HepG2 (cell line): ENCODE measurements around the gene PYCARD. TPM values are rescaled to one million over a fixed set of nuclear protein-coding genes. Genes with fewer than 3 reads are reported as not detected.

Source experiments
- ATAC-seq: fragments of 200-7000 bp; cut with Tn5 transposase; 3 replicates; pipeline ENCODE4 v1.9.1; 2020; ENCODE audit warnings: mild to moderate bottlenecking, moderate library complexity
- BruUV-seq: library from RNA; stranded (reverse); fragments of 400-500 nt; replicated peaks from 2 replicates; lab custom pipeline; 2021; lab: Mats Ljungman, UMichigan
- CTCF ChIA-PET: fragments of 300-600 bp; formaldehyde crosslinking; extraction: SDS; loops from one replicate; lab custom pipeline; 2021; ENCODE audit warnings: low total read pairs, inconsistent platforms, low intra/inter-chr PET ratio; lab: Yijun Ruan, JAX
- POLR2A ChIA-PET: fragments of 350-600 bp; sonication (Branson Sonifier 250); formaldehyde crosslinking; loops from one replicate; lab custom pipeline; 2020; ENCODE audit warnings: antibody characterized with exemption, inconsistent platforms; lab: Yijun Ruan, JAX
- DNase-seq: peaks from one replicate; pipeline ENCODE4 v3.0.0-alpha.2; 2015; ENCODE audit warnings: low spot score
- FAIRE-seq: peaks from 3 replicates; lab custom pipeline; 2011; peaks lifted over from hg19 to GRCh38; lab: Jason Lieb, UNC
- H2AFZ ChIP-seq: one replicate; pipeline ENCODE4 v1.6.1; 2011; ENCODE audit warnings: low read length, inconsistent platforms
- H3K27ac ChIP-seq: fragments of 300-600 bp; 3 replicates; pipeline ENCODE4 v1.8.0; 2011; ENCODE audit warnings: mixed run types, mild to moderate bottlenecking, mixed read lengths, low read length, inconsistent platforms; ENCODE audit not compliant: insufficient read depth; ENCODE audit errors: extremely low read length
- H3K27me3 ChIP-seq, 2 experiments: fragments of 200-600 bp in 1 of 2; 2 replicates in 1 of 2; 3 replicates in 1 of 2; pipeline versions ENCODE4 v1.6.0 to v1.8.0; 2011; ENCODE audit warnings: low read length in 2 of 2, mild to moderate bottlenecking in 2 of 2, moderate library complexity in 2 of 2, inconsistent platforms in 1 of 2; ENCODE audit not compliant: insufficient read depth in 2 of 2, control insufficient read depth in 1 of 2
- H3K36me3 ChIP-seq, 2 experiments: fragments of 200-600 bp in 1 of 2; replicated peaks in 1 of 2; 2 replicates in 1 of 2; 3 replicates in 1 of 2; pipeline versions ENCODE4 v1.5.1 to v1.8.0; 2011; ENCODE audit warnings: low read length in 2 of 2, inconsistent platforms in 1 of 2; ENCODE audit not compliant: insufficient read depth in 2 of 2, control insufficient read depth in 1 of 2
- H3K4me1 ChIP-seq: 2 replicates; pipeline ENCODE4 v1.5.1; 2012; ENCODE audit warnings: low read length, inconsistent platforms; ENCODE audit not compliant: insufficient read depth
- H3K4me2 ChIP-seq: 2 replicates; pipeline ENCODE4 v1.6.0; 2011; ENCODE audit warnings: low read depth, low read length, inconsistent platforms
- H3K4me3 ChIP-seq, 3 experiments: fragments of 200-600 bp in 1 of 3; sonication (generic), shearing (Covaris generic) in 1 of 3; replicated peaks in 1 of 3; 2 replicates each; pipeline ENCODE4 v1.5.1; 2011 to 2016; ENCODE audit warnings: low read length in 3 of 3, inconsistent platforms in 2 of 3, low read depth in 2 of 3, mild to moderate bottlenecking in 2 of 3, control low read depth in 1 of 3, mixed read lengths in 1 of 3; ENCODE audit not compliant: insufficient read depth in 1 of 3
- H3K79me2 ChIP-seq: one replicate; pipeline ENCODE4 v1.6.1; 2011; ENCODE audit warnings: low read length, inconsistent platforms; ENCODE audit not compliant: insufficient read depth
- H3K9ac ChIP-seq: 2 replicates; pipeline ENCODE4 v1.6.0; 2011; ENCODE audit warnings: mild to moderate bottlenecking, low read depth, low read length, inconsistent platforms; ENCODE audit not compliant: insufficient read depth
- H3K9me3 ChIP-seq: 2 replicates; pipeline ENCODE4 v1.5.1; 2012; ENCODE audit warnings: mild to moderate bottlenecking, low read length
- H4K20me1 ChIP-seq: 2 replicates; pipeline ENCODE4 v1.6.0; 2011; ENCODE audit warnings: inconsistent platforms, mild to moderate bottlenecking, low read length, moderate library complexity; ENCODE audit not compliant: insufficient read depth
- CCDC6 ChIP-seq: sonication (generic); formaldehyde crosslinking; IDR thresholded peaks from 2 replicates; pipeline ENCODE4 v1.8.1; 2022; ENCODE audit warnings: mild to moderate bottlenecking, missing genetic modification reagents, moderate library complexity
- ELF3 ChIP-seq: IDR thresholded peaks from 2 replicates; pipeline ENCODE4 v1.6.1; 2016; ENCODE audit warnings: missing genetic modification reagents, missing compliant biosample characterization
- EZH2 ChIP-seq: conservative IDR thresholded peaks from 2 replicates; pipeline ENCODE4 v1.6.1; 2012; ENCODE audit warnings: mild to moderate bottlenecking, low read depth, low read length, moderate library complexity
- HNF1B ChIP-seq: sonication (generic); formaldehyde crosslinking; IDR thresholded peaks from 2 replicates; pipeline ENCODE4 v1.5.1; 2020; ENCODE audit warnings: mild to moderate bottlenecking, moderate library complexity, missing genetic modification reagents
- HOXA7 ChIP-seq: sonication (generic); formaldehyde crosslinking; IDR thresholded peaks from 2 replicates; pipeline ENCODE4 v1.8.1; 2022; ENCODE audit warnings: mild to moderate bottlenecking, missing genetic modification reagents, moderate library complexity
- KDM5A ChIP-seq: fragments of 200-600 bp; sonication (generic); IDR thresholded peaks from 2 replicates; pipeline ENCODE4 v1.7.0; 2018; ENCODE audit warnings: antibody characterized with exemption, mild to moderate bottlenecking, low read length, borderline replicate concordance
- NFE2L1 ChIP-seq: sonication (generic); formaldehyde crosslinking; IDR thresholded peaks from 2 replicates; pipeline ENCODE4 v1.4.0; 2020; ENCODE audit warnings: missing genetic modification reagents, mild to moderate bottlenecking, borderline replicate concordance
- ZBTB39 ChIP-seq: sonication (generic); formaldehyde crosslinking; IDR thresholded peaks from 2 replicates; pipeline ENCODE4 v1.5.0; 2020; ENCODE audit warnings: missing genetic modification reagents
- ZNF768 ChIP-seq: sonication (generic); formaldehyde crosslinking; IDR thresholded peaks from 2 replicates; pipeline ENCODE4 v1.4.0; 2020; ENCODE audit warnings: missing genetic modification reagents
- ZNF878 ChIP-seq: sonication (generic); formaldehyde crosslinking; IDR thresholded peaks from 2 replicates; pipeline ENCODE4 v1.8.1; 2023; ENCODE audit warnings: mild to moderate bottlenecking, missing genetic modification reagents, moderate library complexity
- ZSCAN20 ChIP-seq: sonication (generic); formaldehyde crosslinking; IDR thresholded peaks from 2 replicates; pipeline ENCODE4 v1.4.0; 2020; ENCODE audit warnings: missing genetic modification reagents, mild to moderate bottlenecking, borderline replicate concordance
- WGBS: methylation state at CpG from one replicate; pipeline ENCODE4 v1.1.6; 2017; ENCODE audit warnings: low lambda C conversion rate; 5-methylcytosine and 5-hydroxymethylcytosine counted together
- in situ Hi-C: cut with HindIII; loops from 2 replicates; pipeline ENCODE4 v1.10.0; 2017; ENCODE audit warnings: low pct_unique_long_range_greater_than_20kb; ENCODE audit not compliant: extremely low pct_ligation_motif_present
- intact Hi-C: fragments of 100-400 bp; cut with micrococcal nuclease; formaldehyde crosslinking; loops from one replicate; pipeline ENCODE4 v1.10.0; 2022; ENCODE audit not compliant: unreplicated experiment
- polyA plus RNA-seq, 8 experiments: library from polyadenylated mRNA; depleted of rRNA in 3 of 8; stranded (reverse) in 7 of 8; unstranded in 1 of 8; fragments of >200 nt; fragmentation: Illumina TruSeq in 4 of 8; extraction: Trizol in 4 of 8; gene quantifications; 2 replicates each; pipeline versions ENCODE4 v1.2.1 to v1.2.3, GENCODE V29; 2011 to 2016; ENCODE audit warnings: low read depth in 4 of 8, missing spikeins in 1 of 8, mixed read lengths in 1 of 8; ENCODE audit not compliant: insufficient read depth in 1 of 8
- total RNA-seq, 5 experiments: library from RNA; depleted of rRNA; stranded (reverse); fragments of >200 nt; fragmentation: Illumina TruSeq; extraction: Trizol; gene quantifications; 2 replicates each; pipeline ENCODE4 v1.2.3, GENCODE V29; 2016; ENCODE audit warnings: low read depth in 1 of 5

Gene PYCARD
- total and polyA plus RNA-seq, 2 of the 13 experiments (the other 11 are each of a cell fraction or from before 2014, with no cell fraction given): 4.8 to 9.2 TPM

GRCh38 chr16:31219154-31219741 is 16.7 kb upstream of the PYCARD start:
- no TSS peak for BruUV-seq
- Histone ChIP-seq H2AFZ (no peak overlapping the region), H3K27me3 (peaks cover 22 to 67% of the 10 kb centered on the region in 2 experiments), H3K9me3 (no peaks in the 10 kb centered on the region), H3K9ac (no peak overlapping the region), H4K20me1 (no peaks in the 10 kb centered on the region), H3K79me2 (no peaks in the 10 kb centered on the region), H3K36me3 (no peaks in the 10 kb centered on the region), H3K4me2 (no peak overlapping the region), H3K4me3 (no peak overlapping the region), H3K27ac (no peak overlapping the region), H3K4me1 (peaks cover 12% of the 10 kb centered on the region)
- ATAC-seq (no peak), DNase-seq (no peak), FAIRE-seq (no peak)
- POLR2A ChIA-PET: no interaction called here
- intact Hi-C loops: no loop called here
- in situ Hi-C loops: loop anchor here (25.0 kb wide), 2 partner anchors 218 to 643 kb away; partner anchors contain the start of genes COX6A2, ZNF267 and ZNF843
- CTCF ChIA-PET: no interaction called here
- 37% methylated on average over 15 of the region's 15 CpGs for WGBS
- TF ChIP-seq CCDC6: no peak
- TF ChIP-seq ZNF768 (CRISPR knock-in tag): peak; percentile 68
- TF ChIP-seq HNF1B (CRISPR knock-in tag): no peak

- ATAC-seq: no peak
- Histone ChIP-seq H3K4me3 (no peak overlapping the region), H2AFZ (no peak overlapping the region), H3K9me3 (no peaks in the 10 kb centered on the region), H3K4me2 (no peak overlapping the region), H4K20me1 (no peaks in the 10 kb centered on the region), H3K9ac (no peak overlapping the region), H3K4me1 (peaks cover 12% of the 10 kb centered on the region), H3K79me2 (no peaks in the 10 kb centered on the region), H3K27ac (no peak overlapping the region), H3K27me3 (peaks cover 22 to 71% of the 10 kb centered on the region in 2 experiments), H3K36me3 (no peaks in the 10 kb centered on the region)
- intact Hi-C loops (no loop called here), in situ Hi-C loops (loop anchor here (25.0 kb wide), 2 partner anchors 220 to 645 kb away; partner anchors contain the start of genes COX6A2, ZNF267 and ZNF843)
- DNase-seq: no peak
- BruUV-seq: no TSS peak
- WGBS: 0% methylated on average over 4 of the region's 4 CpGs
- ChIA-PET CTCF (no interaction called here), POLR2A (no interaction called here)
- no peak for FAIRE-seq
- no peak for TF ChIP-seq EZH2
- TF ChIP-seq ELF3 (CRISPR knock-in tag): no peak
- TF ChIP-seq ZNF878 (CRISPR knock-in tag): no peak
- TF ChIP-seq HOXA7 (CRISPR knock-in tag): no peak
- no peak for TF ChIP-seq KDM5A
- no peak for TF ChIP-seq ZBTB39
- TF ChIP-seq ZSCAN20 (CRISPR knock-in tag): no peak
- no peak for TF ChIP-seq NFE2L1 (CRISPR knock-in tag)
Observed at GRCh38 chr16:31217136-31217530, 14.6 kb upstream of the PYCARD start.
